Prostate gland (tissue), 2 donors: Measurements from ENCODE around the gene PTPRG.

ENCODE experiments used
- CTCF ChIP-seq, 4 experiments: fragments of 200-600 bp in 2 of 4; fragments of 450-650 bp in 2 of 4; sonication (generic) in 2 of 4; IDR thresholded peaks; 1 replicate in 3 of 4; 2 replicates in 1 of 4; pipeline ENCODE4 v1.5.1; 2016 to 2019; ENCODE audit warnings: antibody characterized with exemption in 4 of 4, mild to moderate bottlenecking in 2 of 4, moderate library complexity in 2 of 4
- POLR2A ChIP-seq: fragments of 450-650 bp; IDR thresholded peaks from one replicate; pipeline ENCODE4 v1.6.1; 2016; ENCODE audit warnings: antibody characterized with exemption, mild to moderate bottlenecking
- POLR2AphosphoS5 ChIP-seq: sonication (generic); formaldehyde crosslinking; IDR thresholded peaks from one replicate; pipeline ENCODE4 v1.6.1; 2017; ENCODE audit warnings: antibody characterized with exemption

- TF ChIP-seq CTCF (IDR thresholded peaks at IDR 0.05) (no peak), POLR2A (no peak), POLR2AphosphoS5 (no peak)
Measured at GRCh38 chr3:62128051-62128450, 566.7 kb downstream of the PTPRG start.
